Left cardiac atrium (tissue), 4 donors: ENCODE results near the gene HCFC1R1. TPM values are rescaled to one million over a fixed set of nuclear protein-coding genes. Genes with fewer than 3 reads are reported as not detected.
A peak's percentile ranks its signal among the peaks of the same experiment; 100 is the strongest.

Experiments used
- ATAC-seq, 2 donors: fragments of 200-7000 bp; cut with Tn5 transposase; one replicate each; pipeline ENCODE4 v1.9.1; 2020; ENCODE audit warnings: mild to moderate bottlenecking in 2 of 2, moderate library complexity in 2 of 2
- DNase-seq: peaks from one replicate; pipeline ENCODE4 v3.0.0-alpha.2; 2020
- intact Hi-C, 2 donors: fragments of 100-400 bp; cut with DNase I; formaldehyde crosslinking; loops; one replicate each; pipeline versions ENCODE4 v1.14.1 to v1.15.1; 2022 to 2023
- total RNA-seq, 2 donors: library from RNA; stranded (reverse); fragmentation: NEBNext Ultra II Directional; extraction: Animal tissue kit (Norgen Biotek cat#: 25700); gene quantifications; one replicate each; pipeline ENCODE4 v1.2.1, GENCODE V29; 2021
- donor health status: DM: no; HTN: yes; CAD: no.
- donor health status: DM: no; HTN: yes; CAD: no; lungs with severe emphysema.
- donor health status: DM: yes; HTN: yes; CAD: no.
- donor health status: Dilated cardiomyopathy.

HCFC1R1 gene
- total RNA-seq, 2 donors from 2014 or later: 28.4 to 46.1 TPM

GRCh38 chr16:3009568-3010390 is 14.0 kb downstream of the HCFC1R1 start:
- DNase-seq: no peak
- intact Hi-C loops: no loop called here
- no peak for ATAC-seq

GRCh38 chr16:3008690-3009037 is 15.1 kb downstream of the HCFC1R1 start:
- ATAC-seq (no peak), DNase-seq (no peak)
- intact Hi-C loops: no loop called here

- no peak for ATAC-seq
- no peak for DNase-seq
- intact Hi-C loops: no loop called here
Observed at GRCh38 chr16:3007957-3008689, 15.6 kb downstream of the HCFC1R1 start.

- no peak for ATAC-seq
- no peak for DNase-seq
- intact Hi-C loops: no loop called here
Observed at GRCh38 chr16:3007059-3007956, 16.4 kb downstream of the HCFC1R1 start.

- intact Hi-C loops: no loop called here
- DNase-seq: no peak
- ATAC-seq: no peak
Observed at GRCh38 chr16:3004781-3005284, 18.9 kb downstream of the HCFC1R1 start.

GRCh38 chr16:3004319-3004718 is 19.4 kb downstream of the HCFC1R1 start:
- ATAC-seq (no peak), DNase-seq (no peak)
- intact Hi-C loops: no loop called here

- peak; percentile 99 for ATAC-seq
- peak; percentile 97 for DNase-seq
- intact Hi-C loops: no loop called here
Observed at GRCh38 chr16:3003582-3004270, 20.0 kb downstream of the HCFC1R1 start.

- ATAC-seq: no peak
- DNase-seq: no peak
- intact Hi-C loops: no loop called here
Observed at GRCh38 chr16:3001316-3001715, 22.4 kb downstream of the HCFC1R1 start.

GRCh38 chr16:3000540-3000939 is 23.2 kb downstream of the HCFC1R1 start:
- DNase-seq (no peak), ATAC-seq (no peak)
- intact Hi-C loops: no loop called here

GRCh38 chr16:2999929-3000328 is 23.8 kb downstream of the HCFC1R1 start:
- intact Hi-C loops: no loop called here
- DNase-seq: no peak
- no peak for ATAC-seq

GRCh38 chr16:2996298-2996697 is 27.4 kb downstream of the HCFC1R1 start:
- DNase-seq (no peak), ATAC-seq (no peak)
- intact Hi-C loops: no loop called here

GRCh38 chr16:2992383-2993081 is 31.2 kb downstream of the HCFC1R1 start:
- intact Hi-C loops: no loop called here
- ATAC-seq (peak in 1 of 2 donors; percentile 56), DNase-seq (no peak)

GRCh38 chr16:2991566-2992261 is 32.0 kb downstream of the HCFC1R1 start:
- no peak for ATAC-seq
- no peak for DNase-seq
- intact Hi-C loops: no loop called here

GRCh38 chr16:2990891-2991290 is 32.9 kb downstream of the HCFC1R1 start:
- ATAC-seq (no peak), DNase-seq (no peak)
- intact Hi-C loops: no loop called here

GRCh38 chr16:2988590-2989099 is 35.1 kb downstream of the HCFC1R1 start:
- intact Hi-C loops: no loop called here
- ATAC-seq (no peak), DNase-seq (no peak)

- DNase-seq (no peak), ATAC-seq (no peak)
- intact Hi-C loops: no loop called here
Observed at GRCh38 chr16:2987833-2988232, 35.9 kb downstream of the HCFC1R1 start.

GRCh38 chr16:2987286-2987685 is 36.5 kb downstream of the HCFC1R1 start:
- intact Hi-C loops: no loop called here
- DNase-seq: no peak
- no peak for ATAC-seq
